ENCODE data around the gene UPF1. TPM values are rescaled to one million over a fixed set of nuclear protein-coding genes. Genes with fewer than 3 reads are reported as not detected.

The UPF1 gene
- total and polyA plus RNA-seq, 7 donors, result 27.6 to 62.1 (median 49.0) TPM

DNA sequence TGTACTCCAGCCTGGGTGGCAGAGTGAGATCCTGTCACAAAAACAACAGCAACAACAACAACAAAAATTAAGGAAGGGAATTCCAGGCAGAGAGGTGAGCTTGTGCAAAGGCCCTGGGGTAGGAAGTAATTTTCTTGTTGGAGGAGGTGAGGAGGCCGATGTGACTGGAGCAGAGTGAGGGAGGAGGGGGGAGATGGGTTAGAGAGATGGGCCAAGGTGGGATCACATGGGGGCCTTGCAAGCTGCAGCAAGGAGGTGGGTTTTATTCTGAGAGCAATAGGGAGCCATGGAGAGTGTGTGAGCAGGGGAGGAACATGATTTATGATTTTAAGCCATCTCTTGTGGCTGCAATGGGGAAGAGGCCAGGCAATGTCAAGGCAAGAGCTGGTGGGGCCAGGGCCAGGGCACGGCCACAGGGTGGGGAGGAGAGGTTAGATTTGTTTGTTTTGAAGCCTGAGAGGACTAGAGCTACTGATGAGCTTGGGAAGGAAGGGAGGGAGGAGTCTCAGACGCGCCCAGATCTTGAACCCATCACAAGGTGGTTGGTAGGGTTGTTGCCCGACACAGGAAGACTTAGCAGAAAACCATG, 28.1 kb upstream of the UPF1 start:
- H3K4me3 ChIP-seq, result no peak overlapping the region
- H3K9me3 ChIP-seq, result no peaks in the 10 kb centered on the region
- TF ChIP-seq, protein P1, sequence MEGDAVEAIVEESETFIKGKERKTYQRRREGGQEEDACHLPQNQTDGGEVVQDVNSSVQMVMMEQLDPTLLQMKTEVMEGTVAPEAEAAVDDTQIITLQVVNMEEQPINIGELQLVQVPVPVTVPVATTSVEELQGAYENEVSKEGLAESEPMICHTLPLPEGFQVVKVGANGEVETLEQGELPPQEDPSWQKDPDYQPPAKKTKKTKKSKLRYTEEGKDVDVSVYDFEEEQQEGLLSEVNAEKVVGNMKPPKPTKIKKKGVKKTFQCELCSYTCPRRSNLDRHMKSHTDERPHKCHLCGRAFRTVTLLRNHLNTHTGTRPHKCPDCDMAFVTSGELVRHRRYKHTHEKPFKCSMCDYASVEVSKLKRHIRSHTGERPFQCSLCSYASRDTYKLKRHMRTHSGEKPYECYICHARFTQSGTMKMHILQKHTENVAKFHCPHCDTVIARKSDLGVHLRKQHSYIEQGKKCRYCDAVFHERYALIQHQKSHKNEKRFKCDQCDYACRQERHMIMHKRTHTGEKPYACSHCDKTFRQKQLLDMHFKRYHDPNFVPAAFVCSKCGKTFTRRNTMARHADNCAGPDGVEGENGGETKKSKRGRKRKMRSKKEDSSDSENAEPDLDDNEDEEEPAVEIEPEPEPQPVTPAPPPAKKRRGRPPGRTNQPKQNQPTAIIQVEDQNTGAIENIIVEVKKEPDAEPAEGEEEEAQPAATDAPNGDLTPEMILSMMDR (IDR thresholded peaks at IDR 0.05), result no peak
- TF ChIP-seq EP300 (IDR thresholded peaks at IDR 0.05) (no peak), POLR2AphosphoS5 (IDR thresholded peaks at IDR 0.05) (no peak), POLR2A (IDR thresholded peaks at IDR 0.05) (no peak)
- peaks cover 5 to 45% (median 6%) of the 10 kb centered on the region in 3 donors for H3K27me3 ChIP-seq
- H3K36me3 ChIP-seq, result no peaks in the 10 kb centered on the region
- no peak overlapping the region for H3K27ac ChIP-seq
- intact Hi-C loops (cut with DNase I), result no loop called here
- DNase-seq, result no peak
- no peaks in the 10 kb centered on the region for H3K4me1 ChIP-seq
- 87 to 92% methylated on average over 5 of the region's 5 CpGs for WGBS, 2 donors

GRCh38 chr19:18804139-18804601, 27.6 kb upstream of the UPF1 start:
- intact Hi-C loops (cut with DNase I), result no loop called here
- H3K27ac ChIP-seq, result no peak overlapping the region
- TF ChIP-seq POLR2A (IDR thresholded peaks at IDR 0.05) (no peak), EP300 (IDR thresholded peaks at IDR 0.05) (no peak), POLR2AphosphoS5 (IDR thresholded peaks at IDR 0.05) (no peak)
- TF ChIP-seq, protein P1 (IDR thresholded peaks at IDR 0.05), result no peak
- no peaks in the 10 kb centered on the region for H3K36me3 ChIP-seq
- 92 to 94% methylated on average over 15 of the region's 15 CpGs for WGBS, 2 donors
- no peaks in the 10 kb centered on the region for H3K4me1 ChIP-seq
- H3K27me3 ChIP-seq, result peaks cover 0 to 41% (median under 1%) of the 10 kb centered on the region in 3 donors
- H3K4me3 ChIP-seq, result no peak overlapping the region
- no peak for DNase-seq
- H3K9me3 ChIP-seq, result no peaks in the 10 kb centered on the region

- TF ChIP-seq, protein P1 (IDR thresholded peaks at IDR 0.05), result no peak
- TF ChIP-seq POLR2AphosphoS5 (IDR thresholded peaks at IDR 0.05), result no peak
- no peak for TF ChIP-seq POLR2A (IDR thresholded peaks at IDR 0.05)
- no peak for TF ChIP-seq EP300 (IDR thresholded peaks at IDR 0.05)
- Histone ChIP-seq H3K4me1 (no peaks in the 10 kb centered on the region), H3K27me3 (peaks cover 0 to 37% (median 0%) of the 10 kb centered on the region in 3 donors), H3K27ac (no peak overlapping the region), H3K4me3 (no peak overlapping the region), H3K36me3 (no peaks in the 10 kb centered on the region), H3K9me3 (no peaks in the 10 kb centered on the region)
- intact Hi-C loops (cut with DNase I), result no loop called here
- DNase-seq, result no peak
- 91 to 93% methylated on average over 8 of the region's 8 CpGs for WGBS, 2 donors
Measured at GRCh38 chr19:18804643-18805042, 27.1 kb upstream of the UPF1 start.

DNA sequence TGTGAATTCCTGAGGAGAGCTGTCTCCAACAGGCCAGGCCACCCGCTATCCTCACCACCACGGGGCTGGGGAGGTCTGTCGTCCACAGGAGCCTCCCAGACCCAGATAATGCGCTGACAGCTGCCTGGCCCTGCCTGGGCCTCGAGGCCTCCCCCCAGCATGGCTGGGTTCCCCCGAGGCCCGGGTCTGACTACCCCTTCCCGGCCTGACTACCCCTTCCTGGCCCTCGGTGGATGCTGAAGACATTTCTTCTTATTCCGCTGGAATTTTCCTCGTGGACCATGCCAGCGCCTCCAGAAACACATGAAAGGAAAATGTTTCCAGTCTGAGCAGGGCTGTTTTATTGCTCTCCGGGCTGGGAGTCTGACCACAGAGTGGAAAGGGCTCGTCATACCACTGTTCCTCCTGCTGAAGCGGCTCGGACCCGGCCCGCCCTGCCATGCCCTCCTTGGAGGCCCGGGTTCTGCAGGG, 23.9 kb upstream of the UPF1 start:
- no peak for TF ChIP-seq POLR2A (IDR thresholded peaks at IDR 0.05)
- no peak for TF ChIP-seq EP300 (IDR thresholded peaks at IDR 0.05)
- TF ChIP-seq POLR2AphosphoS5 (IDR thresholded peaks at IDR 0.05), result no peak
- TF ChIP-seq, protein P1 (IDR thresholded peaks at IDR 0.05), result no peak
- no peaks in the 10 kb centered on the region for H3K36me3 ChIP-seq
- DNase-seq, result no peak
- H3K4me3 ChIP-seq, result no peak overlapping the region
- H3K9me3 ChIP-seq, result no peaks in the 10 kb centered on the region
- H3K27me3 ChIP-seq, result peaks cover 0 to 30% (median 0%) of the 10 kb centered on the region in 3 donors
- intact Hi-C loops (cut with DNase I), result no loop called here
- no peaks in the 10 kb centered on the region for H3K4me1 ChIP-seq
- 73 to 77% methylated on average over 19 of the region's 19 CpGs for WGBS, 2 donors
- peak overlapping the region in 2 of 4 donors; percentile 4 to 39 for H3K27ac ChIP-seq
